Upper lobe of right lung (tissue), 1 donor: ENCODE data around the gene FAM184B. TPM values are rescaled to one million over a fixed set of nuclear protein-coding genes. Genes with fewer than 3 reads are reported as not detected.

Experiments
- ATAC-seq: fragments of 200-7000 bp; cut with Tn5 transposase; one replicate; pipeline ENCODE4 v1.9.1; 2020; ENCODE audit warnings: mild to moderate bottlenecking, moderate library complexity
- DNase-seq: peaks from one replicate; pipeline ENCODE4 v3.0.0-alpha.2; 2020
- H3K27ac ChIP-seq: fragments of 200-600 bp; one replicate; pipeline ENCODE4 v1.8.0; 2022
- H3K27me3 ChIP-seq: fragments of 200-600 bp; one replicate; pipeline ENCODE4 v1.8.0; 2022; ENCODE audit warnings: mild to moderate bottlenecking
- H3K36me3 ChIP-seq: fragments of 200-600 bp; one replicate; pipeline ENCODE4 v1.8.0; 2022
- H3K4me1 ChIP-seq: fragments of 200-600 bp; one replicate; pipeline ENCODE4 v1.8.0; 2022
- H3K4me3 ChIP-seq: fragments of 200-600 bp; one replicate; pipeline ENCODE4 v1.8.0; 2022; ENCODE audit warnings: mild to moderate bottlenecking
- H3K9me3 ChIP-seq: fragments of 200-600 bp; one replicate; pipeline ENCODE4 v1.8.0; 2022
- intact Hi-C: fragments of 100-400 bp; cut with DNase I; formaldehyde crosslinking; loops from one replicate; pipeline ENCODE4 v1.11.0; 2022
- total RNA-seq: library from RNA; stranded (reverse); fragmentation: NEBNext Ultra II Directional; extraction: Animal tissue kit (Norgen Biotek cat#: 25700); gene quantifications from one replicate; pipeline ENCODE4 v1.2.1, GENCODE V29; 2021
- TF ChIP-seq, protein P1 (sequence below): fragments of 200-600 bp; IDR thresholded peaks from one replicate; pipeline ENCODE4 v1.8.0; 2022; ENCODE audit warnings: antibody characterized with exemption
- donor health status: DM: no; HTN: yes; CAD: no; lungs with severe emphysema.

Gene FAM184B
- total RNA-seq, 1 donor from 2014 or later: 0.17 TPM

DNA sequence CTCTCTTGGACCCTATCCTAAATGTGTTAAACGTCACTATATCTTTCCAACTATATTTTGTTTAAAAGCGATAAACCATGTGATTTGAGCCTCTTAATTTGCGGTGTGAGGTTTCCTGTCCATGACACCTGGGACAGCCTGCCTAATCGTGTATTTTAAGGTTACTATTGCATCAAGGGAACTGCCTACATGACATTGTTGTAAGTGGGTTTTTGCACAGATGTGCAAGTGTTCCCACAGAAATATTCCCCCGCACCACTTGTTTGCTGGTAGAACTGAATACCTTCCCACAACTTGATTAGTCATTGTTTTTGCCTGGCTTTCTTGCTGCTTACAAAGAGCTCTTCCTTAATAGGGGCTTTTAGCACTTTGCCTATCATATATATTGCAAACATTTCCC lies 5.1 kb upstream of the FAM184B start:
- no peaks in the 10 kb centered on the region for H3K36me3 ChIP-seq
- peaks cover 5% of the 10 kb centered on the region for H3K27me3 ChIP-seq
- H3K4me1 ChIP-seq: no peaks in the 10 kb centered on the region
- DNase-seq (no peak), ATAC-seq (no peak)
- no peak overlapping the region for H3K27ac ChIP-seq
- H3K9me3 ChIP-seq: peaks cover 1% of the 10 kb centered on the region
- TF ChIP-seq, protein P1, sequence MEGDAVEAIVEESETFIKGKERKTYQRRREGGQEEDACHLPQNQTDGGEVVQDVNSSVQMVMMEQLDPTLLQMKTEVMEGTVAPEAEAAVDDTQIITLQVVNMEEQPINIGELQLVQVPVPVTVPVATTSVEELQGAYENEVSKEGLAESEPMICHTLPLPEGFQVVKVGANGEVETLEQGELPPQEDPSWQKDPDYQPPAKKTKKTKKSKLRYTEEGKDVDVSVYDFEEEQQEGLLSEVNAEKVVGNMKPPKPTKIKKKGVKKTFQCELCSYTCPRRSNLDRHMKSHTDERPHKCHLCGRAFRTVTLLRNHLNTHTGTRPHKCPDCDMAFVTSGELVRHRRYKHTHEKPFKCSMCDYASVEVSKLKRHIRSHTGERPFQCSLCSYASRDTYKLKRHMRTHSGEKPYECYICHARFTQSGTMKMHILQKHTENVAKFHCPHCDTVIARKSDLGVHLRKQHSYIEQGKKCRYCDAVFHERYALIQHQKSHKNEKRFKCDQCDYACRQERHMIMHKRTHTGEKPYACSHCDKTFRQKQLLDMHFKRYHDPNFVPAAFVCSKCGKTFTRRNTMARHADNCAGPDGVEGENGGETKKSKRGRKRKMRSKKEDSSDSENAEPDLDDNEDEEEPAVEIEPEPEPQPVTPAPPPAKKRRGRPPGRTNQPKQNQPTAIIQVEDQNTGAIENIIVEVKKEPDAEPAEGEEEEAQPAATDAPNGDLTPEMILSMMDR: no peak
- H3K4me3 ChIP-seq: no peak overlapping the region
- intact Hi-C loops: no loop called here

DNA sequence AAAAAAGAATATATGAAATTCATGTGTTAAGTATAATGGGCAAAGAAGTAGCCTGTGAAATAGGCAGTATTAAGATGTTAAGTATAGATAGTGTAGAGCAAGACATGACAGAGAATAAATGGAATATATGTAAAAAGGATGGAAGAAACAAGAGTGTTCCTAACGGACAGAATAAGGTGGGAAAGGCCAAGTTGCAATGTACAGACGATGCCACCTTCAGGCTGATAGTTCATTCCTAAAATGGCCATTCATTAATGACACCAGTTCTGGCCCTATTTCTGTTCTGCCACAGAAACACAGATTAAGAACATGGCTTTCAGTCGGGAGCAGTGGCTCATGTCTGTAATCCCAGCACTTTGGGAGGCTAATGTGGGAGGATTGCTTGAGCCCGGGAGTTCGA lies 4.4 kb upstream of the FAM184B start:
- Histone ChIP-seq H3K36me3 (no peaks in the 10 kb centered on the region), H3K9me3 (no peaks in the 10 kb centered on the region), H3K4me3 (no peak overlapping the region), H3K4me1 (peaks cover 6% of the 10 kb centered on the region), H3K27ac (no peak overlapping the region), H3K27me3 (peaks cover 12% of the 10 kb centered on the region)
- ATAC-seq (no peak), DNase-seq (no peak)
- TF ChIP-seq, protein P1: no peak
- intact Hi-C loops: no loop called here

DNA sequence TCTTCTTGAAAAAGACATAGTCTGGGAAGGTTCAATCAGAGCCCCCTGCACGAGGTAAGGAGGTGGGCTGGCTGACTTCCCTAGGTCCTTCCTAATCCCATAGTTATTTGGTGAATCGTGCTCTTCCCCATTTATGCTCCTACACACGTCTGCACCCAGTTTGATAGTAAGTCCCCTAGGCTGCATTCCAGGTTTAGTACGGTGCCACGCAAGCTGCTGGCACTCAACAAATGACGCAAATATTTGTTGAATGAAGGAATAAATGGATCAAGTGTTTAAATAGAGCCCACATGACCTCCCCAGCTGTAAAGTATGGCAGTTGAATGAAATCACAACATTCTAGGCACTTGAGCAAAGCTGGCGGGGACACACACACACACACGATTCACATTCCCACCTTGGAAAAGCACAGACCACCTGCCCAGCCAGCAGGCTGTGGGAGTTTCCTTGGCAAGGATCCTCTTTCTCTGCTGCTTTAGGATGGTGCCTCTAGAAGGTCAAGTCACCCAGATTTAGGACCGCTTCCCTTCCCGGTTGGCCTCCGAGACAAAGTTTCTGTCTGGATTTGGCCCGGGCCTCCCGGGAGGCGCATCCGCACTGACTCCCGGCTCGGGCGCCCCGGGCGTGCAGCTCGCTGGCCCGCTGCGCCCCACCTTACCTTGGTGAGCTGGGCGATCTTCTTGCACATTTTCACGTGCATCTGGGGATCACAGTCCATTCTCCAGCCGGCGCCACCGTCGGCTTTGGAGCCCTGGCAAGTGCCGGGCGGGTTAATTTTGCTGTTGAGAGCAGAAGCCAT lies 721 bp downstream of the FAM184B start:
- DNase-seq: no peak
- Histone ChIP-seq H3K27ac (no peak overlapping the region), H3K4me1 (peaks cover 13% of the 10 kb centered on the region), H3K9me3 (no peaks in the 10 kb centered on the region), H3K36me3 (no peaks in the 10 kb centered on the region), H3K4me3 (peak overlapping the region; percentile 41), H3K27me3 (peaks cover 24% of the 10 kb centered on the region)
- TF ChIP-seq, protein P1: no peak
- peak; percentile 85 for ATAC-seq
- intact Hi-C loops: no loop called here

DNA sequence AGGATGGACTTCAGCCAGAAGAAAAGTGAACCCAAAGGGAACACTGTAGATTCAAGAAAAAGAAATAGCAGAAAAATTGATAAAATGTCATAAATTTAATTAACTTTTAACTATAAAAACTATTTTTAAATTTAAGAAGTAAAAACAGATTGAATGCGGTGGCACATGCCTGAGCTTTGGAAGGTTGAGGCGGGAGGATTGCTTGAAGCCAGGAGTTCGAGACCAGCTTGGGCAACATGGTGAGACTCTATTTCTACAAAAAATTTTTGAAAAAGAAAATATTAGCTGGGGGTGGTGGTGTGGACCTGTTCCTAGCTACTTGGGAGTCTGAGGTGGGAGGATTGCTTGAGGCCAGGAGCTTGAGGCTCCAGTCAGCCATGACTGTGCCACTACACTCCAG lies 3.0 kb downstream of the FAM184B start:
- no peak overlapping the region for H3K27ac ChIP-seq
- DNase-seq: no peak
- H3K4me3 ChIP-seq: no peak overlapping the region
- H3K4me1 ChIP-seq: peaks cover 13% of the 10 kb centered on the region
- intact Hi-C loops: no loop called here
- no peaks in the 10 kb centered on the region for H3K36me3 ChIP-seq
- TF ChIP-seq, protein P1: no peak
- peaks cover 24% of the 10 kb centered on the region for H3K27me3 ChIP-seq
- no peaks in the 10 kb centered on the region for H3K9me3 ChIP-seq
- no peak for ATAC-seq

DNA sequence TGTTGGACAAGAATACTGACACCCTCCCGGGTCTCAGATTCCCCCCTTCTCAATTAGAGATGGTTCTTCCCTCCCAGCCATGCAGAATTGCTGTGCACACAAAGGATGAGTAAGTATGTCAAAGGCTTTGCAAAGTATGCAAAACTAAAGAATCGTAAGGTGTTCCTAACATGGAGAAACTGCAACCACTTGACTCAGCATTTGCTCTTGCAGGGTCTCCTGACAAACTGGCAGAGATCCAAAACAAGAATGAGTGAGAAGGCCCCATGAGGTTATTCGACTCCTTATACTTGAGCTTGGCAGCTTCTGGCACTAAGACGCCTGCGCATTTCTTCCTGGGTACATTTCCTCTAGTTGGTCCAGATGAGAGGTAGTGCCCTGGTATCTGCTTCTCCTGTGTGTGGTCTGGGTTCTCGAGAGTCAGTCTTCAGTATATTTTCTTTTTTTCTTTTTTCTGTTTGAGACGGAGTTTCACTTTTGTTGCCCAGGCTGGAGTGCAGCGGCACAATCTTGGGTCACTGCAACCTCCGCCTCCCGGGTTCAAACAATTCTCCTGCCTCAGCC lies 8.2 kb downstream of the FAM184B start:
- H3K4me1 ChIP-seq: no peaks in the 10 kb centered on the region
- ATAC-seq (no peak), DNase-seq (no peak)
- H3K36me3 ChIP-seq: no peaks in the 10 kb centered on the region
- TF ChIP-seq, protein P1: no peak
- H3K9me3 ChIP-seq: no peaks in the 10 kb centered on the region
- intact Hi-C loops: no loop called here
- H3K27me3 ChIP-seq: no peaks in the 10 kb centered on the region
- no peak overlapping the region for H3K27ac ChIP-seq
- H3K4me3 ChIP-seq: no peak overlapping the region
